Ovary (tissue), 3 donors: Measurements from ENCODE around the gene RASA3.

ENCODE experiments used
- EP300 ChIP-seq: sonication (generic); formaldehyde crosslinking; IDR thresholded peaks from one replicate; pipeline ENCODE4 v1.6.1; 2017; ENCODE audit warnings: antibody characterized with exemption
- POLR2A ChIP-seq: fragments of 450-650 bp; IDR thresholded peaks from one replicate; pipeline ENCODE4 v1.6.1; 2017; ENCODE audit warnings: antibody characterized with exemption, mild to moderate bottlenecking, moderate library complexity
- TF ChIP-seq, protein P1 (sequence below), 3 donors: fragments of 450-650 bp in 2 of 3; fragments of 200-600 bp in 1 of 3; IDR thresholded peaks; one replicate each; pipeline versions ENCODE4 v1.5.1 to v1.8.0; 2016 to 2022; ENCODE audit warnings: antibody characterized with exemption in 3 of 3, mild to moderate bottlenecking in 1 of 3
- donor health status: DM: no; HTN: no; CAD: no.

DNA sequence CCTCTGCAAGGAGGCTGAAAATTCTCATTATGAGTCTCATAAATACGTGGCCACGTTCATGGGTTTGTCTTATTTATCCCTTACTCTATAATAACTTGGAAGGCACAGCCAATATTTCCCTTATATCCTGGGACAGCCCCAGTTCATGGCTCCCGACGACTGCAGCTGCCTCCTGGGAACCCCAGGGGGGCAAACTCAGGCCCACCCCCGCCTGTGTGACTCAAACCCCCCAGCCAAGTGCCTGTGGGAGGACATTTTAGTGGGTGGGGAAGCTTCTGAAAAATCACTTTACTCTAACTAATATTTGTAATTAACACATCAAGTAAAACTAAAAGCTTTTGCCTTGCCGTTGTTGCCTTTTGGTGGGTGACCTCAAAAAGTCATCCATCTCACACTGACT, 14.3 kb downstream of the RASA3 start:
- TF ChIP-seq, protein P1, sequence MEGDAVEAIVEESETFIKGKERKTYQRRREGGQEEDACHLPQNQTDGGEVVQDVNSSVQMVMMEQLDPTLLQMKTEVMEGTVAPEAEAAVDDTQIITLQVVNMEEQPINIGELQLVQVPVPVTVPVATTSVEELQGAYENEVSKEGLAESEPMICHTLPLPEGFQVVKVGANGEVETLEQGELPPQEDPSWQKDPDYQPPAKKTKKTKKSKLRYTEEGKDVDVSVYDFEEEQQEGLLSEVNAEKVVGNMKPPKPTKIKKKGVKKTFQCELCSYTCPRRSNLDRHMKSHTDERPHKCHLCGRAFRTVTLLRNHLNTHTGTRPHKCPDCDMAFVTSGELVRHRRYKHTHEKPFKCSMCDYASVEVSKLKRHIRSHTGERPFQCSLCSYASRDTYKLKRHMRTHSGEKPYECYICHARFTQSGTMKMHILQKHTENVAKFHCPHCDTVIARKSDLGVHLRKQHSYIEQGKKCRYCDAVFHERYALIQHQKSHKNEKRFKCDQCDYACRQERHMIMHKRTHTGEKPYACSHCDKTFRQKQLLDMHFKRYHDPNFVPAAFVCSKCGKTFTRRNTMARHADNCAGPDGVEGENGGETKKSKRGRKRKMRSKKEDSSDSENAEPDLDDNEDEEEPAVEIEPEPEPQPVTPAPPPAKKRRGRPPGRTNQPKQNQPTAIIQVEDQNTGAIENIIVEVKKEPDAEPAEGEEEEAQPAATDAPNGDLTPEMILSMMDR (IDR thresholded peaks at IDR 0.05), result no peak
- TF ChIP-seq POLR2A, result no peak
- no peak for TF ChIP-seq EP300
